ENCODE data around the gene SAMD14.

Gene SAMD14

DNA sequence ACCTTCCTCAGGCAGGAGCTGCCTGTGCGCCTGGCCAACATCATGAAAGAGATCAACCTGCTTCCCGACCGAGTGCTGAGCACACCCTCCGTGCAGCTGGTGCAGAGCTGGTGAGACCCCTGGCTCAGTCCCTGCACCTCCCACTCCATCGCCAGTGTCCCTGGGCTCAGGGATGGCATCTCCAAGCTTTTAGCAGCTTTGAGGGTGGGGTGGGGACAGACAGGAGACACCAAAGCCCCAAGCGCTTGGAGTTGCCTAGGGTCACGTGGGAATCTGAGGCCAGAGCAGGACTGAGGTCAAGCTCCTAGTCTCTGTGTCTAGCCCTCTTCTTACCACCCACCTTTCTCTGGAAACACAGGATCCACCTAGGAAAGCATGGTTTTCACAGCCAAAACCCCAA is 32.5 kb downstream of the SAMD14 start:
- DNase-seq (ENCODE audit: low read depth): no peak
- in situ Hi-C loops (cut with HindIII; ENCODE audit: low sequenced_read_pairs): no loop called here
- TF ChIP-seq, protein P1, sequence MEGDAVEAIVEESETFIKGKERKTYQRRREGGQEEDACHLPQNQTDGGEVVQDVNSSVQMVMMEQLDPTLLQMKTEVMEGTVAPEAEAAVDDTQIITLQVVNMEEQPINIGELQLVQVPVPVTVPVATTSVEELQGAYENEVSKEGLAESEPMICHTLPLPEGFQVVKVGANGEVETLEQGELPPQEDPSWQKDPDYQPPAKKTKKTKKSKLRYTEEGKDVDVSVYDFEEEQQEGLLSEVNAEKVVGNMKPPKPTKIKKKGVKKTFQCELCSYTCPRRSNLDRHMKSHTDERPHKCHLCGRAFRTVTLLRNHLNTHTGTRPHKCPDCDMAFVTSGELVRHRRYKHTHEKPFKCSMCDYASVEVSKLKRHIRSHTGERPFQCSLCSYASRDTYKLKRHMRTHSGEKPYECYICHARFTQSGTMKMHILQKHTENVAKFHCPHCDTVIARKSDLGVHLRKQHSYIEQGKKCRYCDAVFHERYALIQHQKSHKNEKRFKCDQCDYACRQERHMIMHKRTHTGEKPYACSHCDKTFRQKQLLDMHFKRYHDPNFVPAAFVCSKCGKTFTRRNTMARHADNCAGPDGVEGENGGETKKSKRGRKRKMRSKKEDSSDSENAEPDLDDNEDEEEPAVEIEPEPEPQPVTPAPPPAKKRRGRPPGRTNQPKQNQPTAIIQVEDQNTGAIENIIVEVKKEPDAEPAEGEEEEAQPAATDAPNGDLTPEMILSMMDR (IDR thresholded peaks at IDR 0.05; ENCODE audit: low read depth, low read length, missing control alignments): no peak
- H3K4me3 ChIP-seq (ENCODE audit: low read depth, low read length): no peak overlapping the region

- no peak for DNase-seq (ENCODE audit: low read depth)
- in situ Hi-C loops (cut with HindIII; ENCODE audit: low sequenced_read_pairs): no loop called here
- TF ChIP-seq, protein P1 (IDR thresholded peaks at IDR 0.05; ENCODE audit: low read depth, low read length, missing control alignments): no peak
- no peak overlapping the region for H3K4me3 ChIP-seq (ENCODE audit: low read depth, low read length)
These were observed 33.2 kb downstream of the SAMD14 start for GRCh38 chr17:50096758-50097157.

GRCh38 chr17:50096092-50096491 is 33.9 kb downstream of the SAMD14 start:
- TF ChIP-seq, protein P1 (IDR thresholded peaks at IDR 0.05; ENCODE audit: low read depth, low read length, missing control alignments): no peak
- in situ Hi-C loops (cut with HindIII; ENCODE audit: low sequenced_read_pairs): no loop called here
- H3K4me3 ChIP-seq (ENCODE audit: low read depth, low read length): peak overlapping the region; percentile 82
- no peak for DNase-seq (ENCODE audit: low read depth)

- in situ Hi-C loops (cut with HindIII; ENCODE audit: low sequenced_read_pairs): no loop called here
- TF ChIP-seq, protein P1 (IDR thresholded peaks at IDR 0.05; ENCODE audit: low read depth, low read length, missing control alignments): no peak
- H3K4me3 ChIP-seq (ENCODE audit: low read depth, low read length): peak overlapping the region; percentile 82
- no peak for DNase-seq (ENCODE audit: low read depth)
These were observed 34.3 kb downstream of the SAMD14 start for GRCh38 chr17:50095626-50096037.

DNA sequence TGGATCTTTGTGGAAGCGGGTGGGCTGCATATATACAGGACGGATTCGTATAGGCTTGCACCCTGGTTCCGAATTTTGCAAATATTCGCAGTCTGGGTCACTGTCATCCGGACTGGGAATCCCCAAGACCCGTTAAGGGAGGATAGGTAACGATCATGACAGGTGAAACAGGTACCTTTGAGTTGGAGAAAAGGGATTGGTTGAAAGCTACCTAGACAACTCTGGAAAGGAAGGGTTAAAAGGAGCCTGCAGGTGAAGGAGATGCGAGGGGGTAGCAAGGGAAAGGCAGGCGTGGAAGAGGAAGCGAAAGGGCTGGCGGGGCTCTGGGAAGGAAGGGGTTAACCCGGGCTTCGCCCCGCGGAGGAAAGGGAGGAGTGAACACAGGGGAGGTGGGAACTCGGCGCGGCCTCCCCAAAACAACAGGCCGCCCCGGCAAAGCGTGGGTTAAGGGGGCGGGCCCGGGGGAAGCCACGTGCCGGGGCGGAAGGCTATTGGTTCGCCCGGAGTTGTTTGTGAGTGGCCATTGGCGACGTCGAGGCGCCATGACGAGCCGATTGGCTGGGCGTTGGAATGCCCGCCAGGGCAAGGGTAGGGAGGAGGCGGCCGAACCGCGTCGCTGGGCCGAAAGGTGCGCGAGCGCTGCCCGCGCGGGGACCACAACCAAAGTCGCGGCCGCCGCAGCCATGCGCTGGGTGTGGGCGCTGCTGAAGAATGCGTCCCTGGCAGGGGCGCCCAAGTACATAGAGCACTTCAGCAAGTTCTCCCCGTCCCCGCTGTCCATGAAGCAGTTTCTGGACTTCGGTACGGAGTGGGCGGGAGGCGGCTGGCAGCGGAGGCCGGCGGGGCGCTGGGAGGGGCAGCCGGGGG is 35.0 kb downstream of the SAMD14 start, which contains the start of gene PDK2:
Gene PDK2, plus strand, starts transcription at position 599 of the 867 bp plus-strand sequence. Its CDS starts 85 bp downstream, at position 684.
- H3K4me3 ChIP-seq (ENCODE audit: low read depth, low read length): peak within 1 kb of the TSS; percentile 82
- peak; percentile 88 for DNase-seq (ENCODE audit: low read depth)
- in situ Hi-C loops (cut with HindIII; ENCODE audit: low sequenced_read_pairs): no loop called here
- TF ChIP-seq, protein P1 (IDR thresholded peaks at IDR 0.05; ENCODE audit: low read depth, low read length, missing control alignments): no peak

GRCh38 chr17:50094243-50094752 is 35.7 kb downstream of the SAMD14 start:
- TF ChIP-seq, protein P1 (IDR thresholded peaks at IDR 0.05; ENCODE audit: low read depth, low read length, missing control alignments): peak; percentile 82
- peak overlapping the region; percentile 82 for H3K4me3 ChIP-seq (ENCODE audit: low read depth, low read length)
- DNase-seq (ENCODE audit: low read depth): peak; percentile 76
- in situ Hi-C loops (cut with HindIII; ENCODE audit: low sequenced_read_pairs): no loop called here

Data from astrocyte of the cerebellum (primary cell).